Lung (tissue), 12 donors: Measurements from ENCODE around the gene C9. TPM values are rescaled to one million over a fixed set of nuclear protein-coding genes. Genes with fewer than 3 reads are reported as not detected.

Experiments used
- ATAC-seq: fragments of 200-7000 bp; cut with Tn5 transposase; one replicate; pipeline ENCODE4 v1.9.1; 2020; ENCODE audit warnings: moderate number of reproducible peaks; ENCODE audit not compliant: insufficient read depth, low FRiP score
- DNase-seq, 3 donors: peaks; one replicate each; pipeline ENCODE4 v3.0.0-alpha.2; 2013 to 2017
- H3K27ac ChIP-seq, 2 donors: one replicate each; pipeline ENCODE4 v1.5.1; 2013; ENCODE audit warnings: mild to moderate bottlenecking in 2 of 2, moderate library complexity in 2 of 2, control low read depth in 1 of 2, inconsistent platforms in 1 of 2, low read depth in 1 of 2, low read length in 1 of 2
- H3K27me3 ChIP-seq, 3 donors: one replicate each; pipeline ENCODE4 v1.5.1; 2013; ENCODE audit warnings: low read length in 2 of 3; ENCODE audit not compliant: control insufficient read depth in 3 of 3, insufficient read depth in 3 of 3
- H3K36me3 ChIP-seq, 4 donors: one replicate each; pipeline ENCODE4 v1.5.1; 2013; ENCODE audit warnings: low read length in 4 of 4, mild to moderate bottlenecking in 1 of 4, moderate library complexity in 1 of 4; ENCODE audit not compliant: control insufficient read depth in 4 of 4, insufficient read depth in 4 of 4
- H3K4me1 ChIP-seq, 5 donors: one replicate each; pipeline ENCODE4 v1.5.1; 2013; ENCODE audit warnings: low read length in 5 of 5, mild to moderate bottlenecking in 2 of 5, moderate library complexity in 1 of 5; ENCODE audit not compliant: control insufficient read depth in 5 of 5, insufficient read depth in 5 of 5
- H3K4me3 ChIP-seq: one replicate; pipeline ENCODE4 v1.5.1; 2013; ENCODE audit warnings: mild to moderate bottlenecking, control low read depth, moderate library complexity
- H3K9ac ChIP-seq, 2 donors: one replicate each; pipeline ENCODE4 v1.5.1; 2013; ENCODE audit warnings: low read length in 2 of 2, control low read depth in 1 of 2; ENCODE audit not compliant: insufficient read depth in 1 of 2
- H3K9me3 ChIP-seq, 4 donors: one replicate each; pipeline ENCODE4 v1.5.1; 2013; ENCODE audit warnings: low read length in 3 of 4, mild to moderate bottlenecking in 1 of 4, moderate library complexity in 1 of 4; ENCODE audit not compliant: control insufficient read depth in 4 of 4, insufficient read depth in 3 of 4
- WGBS, 2 donors: extraction: QIAGEN DNeasy Blood & Tissue Kit; methylation state at CpG; one replicate each; pipeline ENCODE4 v1.1.7; 2013; 5-methylcytosine and 5-hydroxymethylcytosine counted together
- polyA plus RNA-seq, 2 donors: library from polyadenylated mRNA; stranded (reverse); fragments of 200-250 nt; gene quantifications; one replicate each; pipeline ENCODE4 v1.2.1, GENCODE V29; 2013
- total RNA-seq, 2 donors: library from RNA; depleted of rRNA in 1 of 2; stranded (reverse); fragments of >200 nt in 1 of 2; gene quantifications; one replicate each; pipeline ENCODE4 v1.2.1, GENCODE V29; 2014 to 2021
- TF ChIP-seq, protein P1 (sequence below): IDR thresholded peaks from 2 replicates; pipeline ENCODE4 v1.5.1; 2012; ENCODE audit warnings: mild to moderate bottlenecking; ENCODE audit errors: control extremely low read depth, extremely low read depth
- donor health status: control.
- donor health status: control.
- donor health status: Bipolar disorder and iron deficiency.
- donor health status: healthy.
- donor health status: DM: yes; HTN: yes; CAD: no.

C9 gene
- total and polyA plus RNA-seq, 4 donors, result 0.14 to 0.43 TPM; not detected in 2

DNA sequence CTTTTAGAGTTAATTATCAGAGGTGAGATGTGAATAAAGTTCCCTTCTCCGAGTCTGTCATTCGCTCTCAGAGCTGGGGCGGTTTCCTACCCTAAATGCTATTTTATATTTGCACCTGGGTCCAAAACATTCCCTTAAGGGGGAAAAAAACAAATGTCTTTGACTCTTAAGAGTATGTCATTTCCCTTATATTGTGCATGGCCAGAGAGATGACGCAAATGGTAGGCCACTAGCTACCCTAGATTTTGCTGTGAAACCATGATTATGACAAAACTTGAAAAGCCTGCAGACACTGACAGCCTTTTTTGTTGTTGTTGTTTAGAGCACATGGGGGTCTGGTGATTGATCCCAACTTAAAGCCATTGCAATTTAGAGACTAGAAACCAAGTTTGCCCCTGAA is 47.7 kb upstream of the C9 start:
- Histone ChIP-seq H3K9me3 (no peaks in the 10 kb centered on the region), H3K9ac (no peak overlapping the region), H3K27ac (peak overlapping the region in 1 of 2 donors; percentile 9), H3K27me3 (no peaks in the 10 kb centered on the region), H3K4me3 (no peak overlapping the region), H3K4me1 (peaks cover 0 to 29% (median 19%) of the 10 kb centered on the region in 5 donors), H3K36me3 (peaks cover 2 to 10% (median 3%) of the 10 kb centered on the region in 4 donors)
- TF ChIP-seq, protein P1, sequence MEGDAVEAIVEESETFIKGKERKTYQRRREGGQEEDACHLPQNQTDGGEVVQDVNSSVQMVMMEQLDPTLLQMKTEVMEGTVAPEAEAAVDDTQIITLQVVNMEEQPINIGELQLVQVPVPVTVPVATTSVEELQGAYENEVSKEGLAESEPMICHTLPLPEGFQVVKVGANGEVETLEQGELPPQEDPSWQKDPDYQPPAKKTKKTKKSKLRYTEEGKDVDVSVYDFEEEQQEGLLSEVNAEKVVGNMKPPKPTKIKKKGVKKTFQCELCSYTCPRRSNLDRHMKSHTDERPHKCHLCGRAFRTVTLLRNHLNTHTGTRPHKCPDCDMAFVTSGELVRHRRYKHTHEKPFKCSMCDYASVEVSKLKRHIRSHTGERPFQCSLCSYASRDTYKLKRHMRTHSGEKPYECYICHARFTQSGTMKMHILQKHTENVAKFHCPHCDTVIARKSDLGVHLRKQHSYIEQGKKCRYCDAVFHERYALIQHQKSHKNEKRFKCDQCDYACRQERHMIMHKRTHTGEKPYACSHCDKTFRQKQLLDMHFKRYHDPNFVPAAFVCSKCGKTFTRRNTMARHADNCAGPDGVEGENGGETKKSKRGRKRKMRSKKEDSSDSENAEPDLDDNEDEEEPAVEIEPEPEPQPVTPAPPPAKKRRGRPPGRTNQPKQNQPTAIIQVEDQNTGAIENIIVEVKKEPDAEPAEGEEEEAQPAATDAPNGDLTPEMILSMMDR, result no peak
- WGBS, 2 donors, result 94 to 97% methylated on average over 4 of the region's 4 CpGs
- DNase-seq (no peak), ATAC-seq (no peak)

DNA sequence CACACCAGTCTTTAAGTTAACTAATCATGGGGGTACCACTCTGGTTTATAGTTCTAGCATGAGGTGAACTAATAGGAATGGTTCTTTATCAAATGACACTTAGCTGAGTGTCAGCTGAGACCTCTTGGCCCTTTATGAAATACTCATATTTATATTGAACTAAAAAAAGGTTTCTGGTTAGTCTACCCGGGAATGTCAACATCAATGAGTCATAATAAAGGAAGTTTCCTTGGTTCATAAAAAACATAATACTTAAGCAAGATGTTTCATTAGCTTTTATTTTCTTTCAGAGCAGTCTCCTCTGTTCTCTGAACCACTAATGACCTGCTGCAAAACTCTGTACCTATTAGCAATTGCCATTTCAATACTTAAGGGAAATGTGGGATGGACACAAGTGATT is 46.8 kb upstream of the C9 start:
- WGBS, 2 donors, result 4 to 5% methylated on average over 1 of the region's 1 CpG
- Histone ChIP-seq H3K9me3 (peaks cover 0 to 3% (median 0%) of the 10 kb centered on the region in 4 donors), H3K9ac (no peak overlapping the region), H3K27ac (no peak overlapping the region), H3K36me3 (peaks cover 2 to 7% (median 4%) of the 10 kb centered on the region in 4 donors), H3K4me1 (peaks cover 0 to 29% (median 14%) of the 10 kb centered on the region in 5 donors), H3K27me3 (no peaks in the 10 kb centered on the region), H3K4me3 (no peak overlapping the region)
- TF ChIP-seq, protein P1, result no peak
- DNase-seq (no peak), ATAC-seq (peak; percentile 70)

DNA sequence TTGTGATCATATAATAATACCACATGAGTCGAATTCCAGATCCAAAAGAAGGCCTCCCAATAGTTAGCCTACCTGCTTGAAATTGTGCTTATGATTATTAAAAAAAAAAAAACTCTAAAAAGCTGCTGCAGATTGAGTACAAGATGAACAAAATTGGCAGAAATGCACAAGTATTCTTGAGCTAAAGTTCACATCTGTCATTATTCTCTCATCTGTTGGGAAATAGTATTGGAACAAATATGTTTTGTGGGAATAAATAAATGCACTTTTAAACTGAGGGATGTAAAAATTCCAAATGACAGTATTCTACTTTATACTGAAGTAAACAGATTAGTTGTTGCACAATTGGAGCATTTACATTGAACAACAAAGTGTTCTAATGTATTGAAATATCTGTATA is 44.7 kb upstream of the C9 start:
- no peak overlapping the region for H3K9ac ChIP-seq
- WGBS, 2 donors, result 83 to 89% methylated on average over 1 of the region's 1 CpG
- peaks cover 2 to 7% (median 4%) of the 10 kb centered on the region in 4 donors for H3K36me3 ChIP-seq
- H3K9me3 ChIP-seq, result peaks cover 0 to 3% (median 0%) of the 10 kb centered on the region in 4 donors
- no peak for ATAC-seq
- H3K27ac ChIP-seq, result no peak overlapping the region
- TF ChIP-seq, protein P1, result no peak
- H3K4me1 ChIP-seq, result peaks cover 0 to 16% (median 10%) of the 10 kb centered on the region in 5 donors
- no peak for DNase-seq
- no peak overlapping the region for H3K4me3 ChIP-seq
- no peaks in the 10 kb centered on the region for H3K27me3 ChIP-seq
